Cardiac fibroblast (primary cell): ENCODE measurements around the gene LRP2BP.

Experiments
- DNase-seq, 2 donors: peaks; one replicate each; pipeline versions ENCODE4 v3.0.0 to v3.0.0-alpha.2; 2010; ENCODE audit warnings: low read depth in 2 of 2
- H3K4me3 ChIP-seq, 2 donors: replicated peaks in 1 of 2; 1 replicate in 1 of 2; 2 replicates in 1 of 2; pipeline ENCODE4 v1.5.1; 2011; ENCODE audit warnings: low read depth in 2 of 2, low read length in 2 of 2, mild to moderate bottlenecking in 2 of 2, moderate library complexity in 1 of 2
- TF ChIP-seq, protein P1 (sequence below): IDR thresholded peaks from one replicate; pipeline ENCODE4 v1.5.1; 2011; ENCODE audit warnings: low read depth, mild to moderate bottlenecking, low read length, inconsistent platforms

Gene LRP2BP

DNA sequence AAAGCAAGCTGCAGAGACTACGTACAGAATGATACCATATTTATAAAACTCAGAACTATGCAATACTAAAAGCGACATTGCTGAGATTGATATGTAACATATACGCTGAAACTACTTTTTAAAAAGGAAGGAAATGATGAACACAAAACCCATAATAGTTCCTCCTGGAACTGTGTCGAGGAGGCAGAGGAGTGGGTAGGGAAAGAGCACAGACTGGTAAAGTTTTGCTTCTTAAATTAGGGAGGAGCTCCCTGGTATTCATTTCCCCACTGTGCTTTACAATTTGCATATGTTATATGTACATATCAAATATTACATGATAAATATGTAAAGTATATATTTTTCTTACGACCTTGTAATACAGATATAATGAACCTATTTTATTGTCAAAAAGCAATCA lies 16.1 kb upstream of the LRP2BP start:
- H3K4me3 ChIP-seq, result no peak overlapping the region
- TF ChIP-seq, protein P1, sequence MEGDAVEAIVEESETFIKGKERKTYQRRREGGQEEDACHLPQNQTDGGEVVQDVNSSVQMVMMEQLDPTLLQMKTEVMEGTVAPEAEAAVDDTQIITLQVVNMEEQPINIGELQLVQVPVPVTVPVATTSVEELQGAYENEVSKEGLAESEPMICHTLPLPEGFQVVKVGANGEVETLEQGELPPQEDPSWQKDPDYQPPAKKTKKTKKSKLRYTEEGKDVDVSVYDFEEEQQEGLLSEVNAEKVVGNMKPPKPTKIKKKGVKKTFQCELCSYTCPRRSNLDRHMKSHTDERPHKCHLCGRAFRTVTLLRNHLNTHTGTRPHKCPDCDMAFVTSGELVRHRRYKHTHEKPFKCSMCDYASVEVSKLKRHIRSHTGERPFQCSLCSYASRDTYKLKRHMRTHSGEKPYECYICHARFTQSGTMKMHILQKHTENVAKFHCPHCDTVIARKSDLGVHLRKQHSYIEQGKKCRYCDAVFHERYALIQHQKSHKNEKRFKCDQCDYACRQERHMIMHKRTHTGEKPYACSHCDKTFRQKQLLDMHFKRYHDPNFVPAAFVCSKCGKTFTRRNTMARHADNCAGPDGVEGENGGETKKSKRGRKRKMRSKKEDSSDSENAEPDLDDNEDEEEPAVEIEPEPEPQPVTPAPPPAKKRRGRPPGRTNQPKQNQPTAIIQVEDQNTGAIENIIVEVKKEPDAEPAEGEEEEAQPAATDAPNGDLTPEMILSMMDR, result no peak
- DNase-seq, result no peak

DNA sequence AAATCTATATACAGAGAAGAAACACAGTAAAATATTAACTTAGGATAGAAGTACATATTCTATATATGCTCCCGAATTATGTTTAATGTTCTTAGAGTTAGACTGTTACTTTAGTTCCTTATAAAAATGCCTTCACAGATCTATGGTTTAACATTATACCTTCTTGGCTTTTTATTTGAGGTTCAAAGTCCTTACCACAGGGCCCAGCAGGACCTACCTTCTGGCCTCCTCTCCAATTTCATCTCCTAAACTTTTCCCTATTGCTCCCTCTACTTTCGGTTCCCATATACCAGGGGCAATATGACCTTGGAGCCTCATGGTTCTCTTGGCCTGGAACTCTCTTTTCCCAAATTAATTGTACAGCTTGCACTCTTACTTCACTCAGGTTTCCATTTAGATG lies 12.7 kb upstream of the LRP2BP start:
- H3K4me3 ChIP-seq, result no peak overlapping the region
- TF ChIP-seq, protein P1, result no peak
- DNase-seq, result no peak

DNA sequence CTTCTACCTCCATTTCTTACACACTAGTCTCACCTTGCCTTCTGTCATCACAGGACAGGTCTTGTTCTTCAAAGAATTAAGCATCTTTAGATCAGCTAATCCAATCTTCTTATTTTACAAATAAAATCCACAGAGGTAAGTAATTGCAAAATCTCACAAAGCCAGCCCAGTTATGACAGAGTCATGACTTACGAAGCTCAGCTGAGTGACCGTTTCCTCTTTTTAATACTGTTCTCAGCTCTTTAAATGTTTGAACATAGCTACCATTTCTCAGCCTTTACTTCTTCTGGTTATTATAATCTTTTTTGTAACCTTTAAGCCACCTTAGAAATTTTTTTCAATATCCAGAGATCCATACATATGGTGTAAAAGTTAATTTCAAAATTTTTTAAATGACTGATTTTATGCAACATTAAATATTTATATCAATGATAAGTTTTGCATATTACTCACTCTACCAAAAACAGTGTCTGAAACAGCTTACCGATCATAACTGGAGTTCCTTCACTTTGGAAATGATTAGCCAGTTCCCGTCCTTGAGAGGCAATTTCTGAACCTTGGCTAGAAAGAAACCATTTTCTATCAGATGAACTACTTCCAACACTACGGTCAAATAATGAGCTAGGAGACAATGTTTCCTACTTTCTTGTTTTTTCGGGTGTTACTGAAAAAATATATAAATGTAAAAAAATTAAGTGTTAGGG lies 9.7 kb upstream of the LRP2BP start:
- TF ChIP-seq, protein P1, result no peak
- no peak overlapping the region for H3K4me3 ChIP-seq
- no peak for DNase-seq

DNA sequence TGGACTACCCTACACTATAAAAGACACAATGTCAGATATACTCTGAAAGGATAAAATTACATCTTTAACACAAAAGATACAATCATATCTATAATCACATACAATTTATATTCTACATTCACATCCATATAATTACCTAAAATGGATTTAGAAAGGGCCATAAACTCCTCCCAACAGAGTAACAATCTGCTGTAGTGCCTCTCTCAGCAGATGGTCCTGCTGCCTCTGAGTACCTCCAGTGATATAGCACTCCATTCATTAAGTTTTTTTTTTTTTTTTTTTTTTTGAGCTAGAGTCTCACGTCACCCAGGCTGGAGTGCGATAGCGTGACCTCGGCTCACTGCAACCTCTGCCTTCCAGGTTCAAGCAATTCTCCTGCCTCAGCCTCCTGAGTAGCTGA lies 8.3 kb upstream of the LRP2BP start:
- no peak for DNase-seq
- TF ChIP-seq, protein P1, result no peak
- no peak overlapping the region for H3K4me3 ChIP-seq

DNA sequence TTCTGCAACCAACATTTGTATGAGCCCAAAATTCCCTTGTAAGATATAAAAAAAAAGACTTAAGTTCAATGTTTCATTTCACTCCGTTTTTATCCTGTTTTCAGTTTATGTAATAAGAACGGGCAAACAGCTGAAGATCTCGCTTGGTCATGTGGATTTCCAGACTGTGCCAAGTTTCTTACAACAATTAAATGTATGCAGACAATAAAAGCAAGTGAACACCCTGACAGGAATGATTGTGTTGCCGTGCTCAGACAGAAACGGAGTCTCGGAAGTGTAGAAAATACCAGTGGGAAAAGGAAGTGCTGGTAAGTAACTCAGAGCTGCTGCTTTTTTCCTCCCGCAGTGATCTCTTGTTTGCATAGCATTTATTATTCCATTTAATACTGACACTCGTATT lies 3.7 kb upstream of the LRP2BP start:
- no peak overlapping the region for H3K4me3 ChIP-seq
- no peak for DNase-seq
- TF ChIP-seq, protein P1, result no peak

DNA sequence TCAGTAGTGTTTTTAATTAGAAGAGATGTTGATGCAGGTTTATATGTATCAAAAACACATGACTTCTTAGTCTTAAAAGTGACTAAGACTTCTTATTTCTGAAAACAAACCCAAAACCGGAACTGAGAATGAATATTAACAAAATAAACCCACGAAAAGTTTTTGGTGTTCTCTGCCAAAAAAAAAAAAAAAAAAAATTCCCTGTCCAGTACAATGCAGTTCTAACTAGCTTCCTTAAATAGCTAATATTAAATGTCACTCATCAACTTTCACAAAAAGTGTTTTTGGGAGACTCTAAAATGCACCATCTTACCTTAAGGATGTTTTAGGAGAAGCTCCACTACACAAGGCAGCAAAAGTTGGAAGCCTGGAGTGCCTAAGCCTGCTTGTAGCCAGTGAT lies 2.9 kb upstream of the LRP2BP start:
- DNase-seq, result peak in 1 of 2 donors; percentile 28
- TF ChIP-seq, protein P1, result no peak
- no peak overlapping the region for H3K4me3 ChIP-seq
